Hindlimb muscle (tissue), 1 donor: ENCODE measurements around the gene COL27A1. TPM values are rescaled to one million over a fixed set of nuclear protein-coding genes. Genes with fewer than 3 reads are reported as not detected.

Experiments
- DNase-seq: peaks from one replicate; pipeline ENCODE4 v3.0.0-alpha.2; 2013
- polyA plus RNA-seq: library from polyadenylated mRNA; unstranded; fragments of 120-200 nt; gene quantifications from one replicate; pipeline ENCODE4 v1.2.1, GENCODE V29; 2013; ENCODE audit not compliant: insufficient read length

The COL27A1 gene
- polyA plus RNA-seq, 1 donor = 36.9 TPM

- no peak for DNase-seq
Observed at GRCh38 chr9:114149765-114150340, 5.5 kb upstream of the COL27A1 start.

GRCh38 chr9:114150608-114151007 is 4.7 kb upstream of the COL27A1 start:
- DNase-seq = no peak

GRCh38 chr9:114151426-114151956 is 3.8 kb upstream of the COL27A1 start:
- no peak for DNase-seq

- DNase-seq = no peak
Observed at GRCh38 chr9:114153761-114154599, 1.4 kb upstream of the COL27A1 start.

- no peak for DNase-seq
Observed at GRCh38 chr9:114154600-114155102, 686 bp upstream of the COL27A1 start.

- DNase-seq = no peak
Observed at GRCh38 chr9:114155995-114156656, 789 bp downstream of the COL27A1 start.

GRCh38 chr9:114156657-114157421 is 1.5 kb downstream of the COL27A1 start:
- DNase-seq = no peak

- DNase-seq = no peak
Observed at GRCh38 chr9:114157516-114158176, 2.3 kb downstream of the COL27A1 start.

GRCh38 chr9:114158482-114159130 is 3.3 kb downstream of the COL27A1 start:
- DNase-seq = no peak

- no peak for DNase-seq
Observed at GRCh38 chr9:114159691-114160090, 4.4 kb downstream of the COL27A1 start.

- no peak for DNase-seq
Observed at GRCh38 chr9:114161513-114161912, 6.2 kb downstream of the COL27A1 start.

GRCh38 chr9:114163517-114163951 is 8.2 kb downstream of the COL27A1 start:
- DNase-seq = peak; percentile 83

- no peak for DNase-seq
Observed at GRCh38 chr9:114164191-114164794, 9.0 kb downstream of the COL27A1 start.

GRCh38 chr9:114165407-114166102 is 10.2 kb downstream of the COL27A1 start:
- no peak for DNase-seq

GRCh38 chr9:114166103-114166470 is 10.8 kb downstream of the COL27A1 start:
- DNase-seq = no peak

GRCh38 chr9:114166614-114167572 is 11.6 kb downstream of the COL27A1 start:
- DNase-seq = no peak

GRCh38 chr9:114167591-114168091 is 12.3 kb downstream of the COL27A1 start:
- no peak for DNase-seq

- DNase-seq = no peak
Observed at GRCh38 chr9:114168281-114169028, 13.1 kb downstream of the COL27A1 start.
